IPS-18a (cell line): ENCODE data around the gene FAM118B.
"Not testable (repeated sequence)": the region's sequence is repeated elsewhere in the genome, so short reads cannot be mapped to it uniquely, and the experiment has no call there.

Experiments
- H3K27ac ChIP-seq: one replicate; pipeline ENCODE4 v1.5.1; 2013; ENCODE audit warnings: low read length
- H3K27me3 ChIP-seq: one replicate; pipeline ENCODE4 v1.6.1; 2013; ENCODE audit warnings: mild to moderate bottlenecking, low read length; ENCODE audit not compliant: control insufficient read depth, insufficient read depth
- H3K36me3 ChIP-seq: one replicate; pipeline ENCODE4 v1.6.1; 2013; ENCODE audit warnings: low read depth, low read length; ENCODE audit not compliant: control insufficient read depth
- H3K4me1 ChIP-seq: one replicate; pipeline ENCODE4 v1.6.1; 2013; ENCODE audit warnings: low read depth, low read length; ENCODE audit not compliant: control insufficient read depth
- H3K4me3 ChIP-seq: one replicate; pipeline ENCODE4 v1.5.1; 2013; ENCODE audit warnings: low read length
- H3K9ac ChIP-seq: one replicate; pipeline ENCODE4 v1.6.1; 2013; ENCODE audit warnings: mild to moderate bottlenecking, low read length, moderate library complexity
- H3K9me3 ChIP-seq: one replicate; pipeline ENCODE4 v1.6.1; 2013; ENCODE audit warnings: low read depth, low read length; ENCODE audit not compliant: control insufficient read depth

The FAM118B gene

GRCh38 chr11:126308271-126308671, 96.7 kb downstream of the FAM118B start:
- Histone ChIP-seq H3K36me3 (no peaks in the 10 kb centered on the region), H3K27ac (no peak overlapping the region), H3K9me3 (no peaks in the 10 kb centered on the region), H3K27me3 (no peaks in the 10 kb centered on the region), H3K4me1 (no peaks in the 10 kb centered on the region), H3K9ac (no peak overlapping the region), H3K4me3 (no peak overlapping the region)

- not testable (repeated sequence) for H3K4me1 ChIP-seq, H3K27me3 ChIP-seq, H3K9ac ChIP-seq, H3K27ac ChIP-seq, H3K4me3 ChIP-seq, H3K9me3 ChIP-seq, H3K36me3 ChIP-seq
Observed at GRCh38 chr11:126308771-126309170, 97.2 kb downstream of the FAM118B start.

GRCh38 chr11:126310200-126310991, 98.8 kb downstream of the FAM118B start:
- H3K4me1 ChIP-seq, result no peaks in the 10 kb centered on the region
- no peaks in the 10 kb centered on the region for H3K9me3 ChIP-seq
- H3K36me3 ChIP-seq, result peaks cover 5% of the 10 kb centered on the region
- H3K27ac ChIP-seq, result no peak overlapping the region
- no peak overlapping the region for H3K4me3 ChIP-seq
- H3K27me3 ChIP-seq, result no peaks in the 10 kb centered on the region
- no peak overlapping the region for H3K9ac ChIP-seq

GRCh38 chr11:126310992-126311310, 99.4 kb downstream of the FAM118B start:
- H3K36me3 ChIP-seq, result peaks cover 5% of the 10 kb centered on the region
- H3K27me3 ChIP-seq, result no peaks in the 10 kb centered on the region
- H3K4me1 ChIP-seq, result no peaks in the 10 kb centered on the region
- no peak overlapping the region for H3K4me3 ChIP-seq
- H3K27ac ChIP-seq, result no peak overlapping the region
- no peaks in the 10 kb centered on the region for H3K9me3 ChIP-seq
- H3K9ac ChIP-seq, result no peak overlapping the region

GRCh38 chr11:126311401-126312291, 100.1 kb downstream of the FAM118B start:
- Histone ChIP-seq H3K36me3 (peaks cover 5% of the 10 kb centered on the region), H3K27ac (no peak overlapping the region), H3K27me3 (no peaks in the 10 kb centered on the region), H3K4me3 (no peak overlapping the region), H3K4me1 (no peaks in the 10 kb centered on the region), H3K9me3 (no peaks in the 10 kb centered on the region), H3K9ac (no peak overlapping the region)
